H9 (cell line): ENCODE results near the gene LGALS4. TPM values are rescaled to one million over a fixed set of nuclear protein-coding genes. Genes with fewer than 3 reads are reported as not detected.
"Not testable (repeated sequence)": the region's sequence is repeated elsewhere in the genome, so short reads cannot be mapped to it uniquely, and the experiment has no call there.

ENCODE experiments used
- DNase-seq: peaks from one replicate; pipeline ENCODE4 v3.0.0-alpha.2; 2017
- H2AFZ ChIP-seq: one replicate; pipeline ENCODE4 v1.6.1; 2013; ENCODE audit warnings: mild to moderate bottlenecking, low read length, control low read depth, moderate library complexity
- H2AK5ac ChIP-seq: 2 replicates; pipeline ENCODE4 v1.6.1; 2013; ENCODE audit warnings: low read length, control low read depth, mixed read lengths; ENCODE audit not compliant: insufficient read length
- H2BK120ac ChIP-seq: one replicate; pipeline ENCODE4 v1.6.1; 2013; ENCODE audit warnings: low read depth, mild to moderate bottlenecking, low read length, control low read depth, inconsistent platforms; ENCODE audit not compliant: poor library complexity, severe bottlenecking
- H2BK12ac ChIP-seq: 2 replicates; pipeline ENCODE4 v1.6.1; 2013; ENCODE audit warnings: low read length, control low read depth, mixed read lengths, low read depth; ENCODE audit not compliant: insufficient read length
- H2BK15ac ChIP-seq: 2 replicates; pipeline ENCODE4 v1.6.1; 2013; ENCODE audit warnings: low read depth, low read length, control low read depth
- H2BK20ac ChIP-seq: one replicate; pipeline ENCODE4 v1.6.1; 2013; ENCODE audit warnings: low read depth, mild to moderate bottlenecking, low read length, control low read depth, inconsistent platforms; ENCODE audit not compliant: poor library complexity, severe bottlenecking
- H2BK5ac ChIP-seq: 2 replicates; pipeline ENCODE4 v1.6.1; 2013; ENCODE audit warnings: low read length, control low read depth, mixed read lengths; ENCODE audit not compliant: insufficient read length
- H3K14ac ChIP-seq: 2 replicates; pipeline ENCODE4 v1.6.1; 2013; ENCODE audit warnings: low read length, control low read depth; ENCODE audit not compliant: insufficient read depth
- H3K18ac ChIP-seq: 2 replicates; pipeline ENCODE4 v1.6.1; 2013; ENCODE audit warnings: low read depth, mild to moderate bottlenecking, mixed read lengths, low read length, control low read depth; ENCODE audit not compliant: insufficient read length
- H3K23ac ChIP-seq: 2 replicates; pipeline ENCODE4 v1.6.1; 2013; ENCODE audit warnings: low read length, control low read depth, mixed read lengths, low read depth; ENCODE audit not compliant: insufficient read length
- H3K23me2 ChIP-seq: 2 replicates; pipeline ENCODE4 v1.6.1; 2013; ENCODE audit warnings: low read depth, mild to moderate bottlenecking, mixed read lengths, low read length, control low read depth; ENCODE audit not compliant: insufficient read length, poor library complexity, severe bottlenecking
- H3K27ac ChIP-seq: 2 replicates; pipeline ENCODE4 v1.5.1; 2013; ENCODE audit warnings: low read length, control low read depth, mixed read lengths, low read depth; ENCODE audit not compliant: insufficient read length
- H3K27me3 ChIP-seq: 2 replicates; pipeline ENCODE4 v1.6.1; 2013; ENCODE audit warnings: low read length, control low read depth, inconsistent platforms; ENCODE audit not compliant: insufficient read depth
- H3K4ac ChIP-seq: 2 replicates; pipeline ENCODE4 v1.6.1; 2013; ENCODE audit warnings: low read depth, mild to moderate bottlenecking, control low read depth, inconsistent platforms, low read length, moderate library complexity
- H3K4me1 ChIP-seq: 2 replicates; pipeline ENCODE4 v1.6.1; 2013; ENCODE audit warnings: low read length, control low read depth, inconsistent platforms; ENCODE audit not compliant: insufficient read depth
- H3K4me2 ChIP-seq: 2 replicates; pipeline ENCODE4 v1.6.1; 2013; ENCODE audit warnings: low read length, control low read depth, mixed read lengths; ENCODE audit not compliant: insufficient read length, insufficient read depth
- H3K56ac ChIP-seq: 2 replicates; pipeline ENCODE4 v1.6.1; 2013; ENCODE audit warnings: low read depth, mild to moderate bottlenecking, mixed read lengths, low read length, control low read depth; ENCODE audit not compliant: insufficient read length
- H3K79me1 ChIP-seq: 2 replicates; pipeline ENCODE4 v1.6.1; 2013; ENCODE audit warnings: low read depth, mild to moderate bottlenecking, moderate library complexity, low read length, control low read depth, inconsistent platforms; ENCODE audit not compliant: insufficient read depth, poor library complexity, severe bottlenecking
- H3K79me2 ChIP-seq: 2 replicates; pipeline ENCODE4 v1.6.1; 2013; ENCODE audit warnings: low read length, control low read depth, inconsistent platforms; ENCODE audit not compliant: insufficient read depth
- H3K9ac ChIP-seq: 2 replicates; pipeline ENCODE4 v1.6.1; 2013; ENCODE audit warnings: low read length, control low read depth, mixed read lengths; ENCODE audit not compliant: insufficient read length; ENCODE audit errors: extremely low read depth
- H3K9me3 ChIP-seq: one replicate; pipeline ENCODE4 v1.6.1; 2013; ENCODE audit warnings: low read depth, low read length, inconsistent platforms; ENCODE audit not compliant: control insufficient read depth
- H3T11ph ChIP-seq: one replicate; pipeline ENCODE4 v1.6.1; 2013; ENCODE audit warnings: mild to moderate bottlenecking, low read length, control low read depth, inconsistent platforms
- H4K20me1 ChIP-seq: one replicate; pipeline ENCODE4 v1.6.1; 2013; ENCODE audit not compliant: control insufficient read depth, insufficient read length, insufficient read depth
- H4K5ac ChIP-seq: 2 replicates; pipeline ENCODE4 v1.6.1; 2013; ENCODE audit warnings: low read depth, mild to moderate bottlenecking, mixed read lengths, low read length, control low read depth; ENCODE audit not compliant: insufficient read length
- H4K8ac ChIP-seq: replicated peaks from 2 replicates; pipeline ENCODE4 v1.6.1; 2013; ENCODE audit warnings: low read length, control low read depth, mixed read lengths, low read depth; ENCODE audit not compliant: insufficient read length
- H4K91ac ChIP-seq: 2 replicates; pipeline ENCODE4 v1.6.1; 2013; ENCODE audit warnings: low read depth, mild to moderate bottlenecking, moderate library complexity, mixed read lengths, low read length, control low read depth; ENCODE audit not compliant: insufficient read length
- H3K27ac Mint-ChIP-seq, 3 experiments: 2 replicates in 2 of 3; 3 replicates in 1 of 3; pipeline ENCODE4 v1.8.0; 2020 to 2021; ENCODE audit warnings: mixed read lengths in 3 of 3, mild to moderate bottlenecking in 1 of 3, moderate library complexity in 1 of 3
- H3K27me3 Mint-ChIP-seq: 2 replicates; pipeline ENCODE4 v1.8.0; 2021; ENCODE audit warnings: low read depth, mild to moderate bottlenecking, moderate library complexity, mixed read lengths
- H3K36me3 Mint-ChIP-seq, 3 experiments: 2 replicates in 2 of 3; 3 replicates in 1 of 3; pipeline ENCODE4 v1.8.0; 2020 to 2021; ENCODE audit warnings: low read depth in 3 of 3, mixed read lengths in 3 of 3; ENCODE audit not compliant: insufficient read depth in 1 of 3
- H3K4me1 Mint-ChIP-seq, 2 experiments: 2 replicates each; pipeline ENCODE4 v1.8.0; 2020; ENCODE audit warnings: mixed read lengths in 2 of 2
- H3K4me3 Mint-ChIP-seq, 2 experiments: 2 replicates in 1 of 2; 3 replicates in 1 of 2; pipeline ENCODE4 v1.8.0; 2020 to 2021; ENCODE audit warnings: mild to moderate bottlenecking in 2 of 2, mixed read lengths in 2 of 2, moderate library complexity in 1 of 2
- H3K9me3 Mint-ChIP-seq, 2 experiments: 2 replicates in 1 of 2; 3 replicates in 1 of 2; pipeline ENCODE4 v1.8.0; 2020; ENCODE audit warnings: mild to moderate bottlenecking in 2 of 2, mixed read lengths in 2 of 2, moderate library complexity in 1 of 2
- WGBS: extraction: QIAGEN DNeasy Blood & Tissue Kit; methylation state at CpG from one replicate; pipeline ENCODE4 v1.1.7; 2013; ENCODE audit warnings: missing lambda C conversion rate, low lambda C conversion rate, mixed read lengths; ENCODE audit not compliant: insufficient read length; ENCODE audit errors: extremely low coverage; 5-methylcytosine and 5-hydroxymethylcytosine counted together
- total RNA-seq: library from RNA; stranded (reverse); gene quantifications from 2 replicates; pipeline ENCODE4 v1.2.1, GENCODE V29; 2021
- TF ChIP-seq, protein P1 (sequence below): fragments of 200-600 bp; sonication (generic); conservative IDR thresholded peaks from 3 replicates; pipeline ENCODE4 v1.8.0; 2021; ENCODE audit warnings: antibody characterized with exemption, mild to moderate bottlenecking

The LGALS4 gene
- total RNA-seq, 1 experiment from 2014 or later, result 0.68 TPM

DNA sequence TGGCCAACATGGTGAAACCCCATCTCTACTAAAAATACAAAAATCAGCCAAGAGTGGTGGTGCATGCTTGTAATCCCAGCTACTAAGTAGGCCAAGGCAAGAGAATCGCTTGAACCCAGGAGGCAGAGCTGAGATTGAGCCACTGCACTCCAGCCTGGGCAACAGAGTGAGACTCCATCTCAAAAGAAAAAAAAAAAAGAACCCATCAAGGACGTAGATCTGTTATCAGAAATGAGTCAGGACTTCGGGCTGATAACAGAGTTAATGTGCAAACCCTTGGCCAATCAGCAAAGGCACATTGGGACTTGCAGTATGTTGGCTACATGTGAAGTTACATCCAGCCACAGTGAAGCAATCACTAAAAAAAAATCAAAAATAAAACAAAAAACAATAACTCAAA is 28.5 kb downstream of the LGALS4 start:
- peaks cover 3 to 9% of the 10 kb centered on the region in 2 experiments for H3K4me1 Mint-ChIP-seq
- Histone ChIP-seq H2AK5ac (no peak overlapping the region), H2BK12ac (no peak overlapping the region), H3K4me2 (no peak overlapping the region), H2BK5ac (no peak overlapping the region), H2AFZ (no peak overlapping the region), H3K4ac (no peak overlapping the region), H3K4me1 (no peaks in the 10 kb centered on the region), H2BK20ac (no peak overlapping the region), H3K27me3 (no peaks in the 10 kb centered on the region), H3K79me2 (no peaks in the 10 kb centered on the region), H3K9ac (no peak overlapping the region), H4K20me1 (no peaks in the 10 kb centered on the region), H3K14ac (no peak overlapping the region), H3K9me3 (no peaks in the 10 kb centered on the region), H3T11ph (no peak overlapping the region), H3K23me2 (no peaks in the 10 kb centered on the region), H4K91ac (no peak overlapping the region), H3K27ac (no peak overlapping the region), H3K56ac (no peak overlapping the region), H2BK15ac (no peak overlapping the region), H3K23ac (no peak overlapping the region), H4K8ac (no peak overlapping the region), H4K5ac (no peak overlapping the region), H3K18ac (no peak overlapping the region), H2BK120ac (no peak overlapping the region), H3K79me1 (no peaks in the 10 kb centered on the region)
- DNase-seq, result no peak
- no peak overlapping the region for H3K27ac Mint-ChIP-seq
- no peaks in the 10 kb centered on the region; a peak in 1 of 5 replicates for H3K9me3 Mint-ChIP-seq
- no peaks in the 10 kb centered on the region for H3K36me3 Mint-ChIP-seq
- TF ChIP-seq, protein P1, sequence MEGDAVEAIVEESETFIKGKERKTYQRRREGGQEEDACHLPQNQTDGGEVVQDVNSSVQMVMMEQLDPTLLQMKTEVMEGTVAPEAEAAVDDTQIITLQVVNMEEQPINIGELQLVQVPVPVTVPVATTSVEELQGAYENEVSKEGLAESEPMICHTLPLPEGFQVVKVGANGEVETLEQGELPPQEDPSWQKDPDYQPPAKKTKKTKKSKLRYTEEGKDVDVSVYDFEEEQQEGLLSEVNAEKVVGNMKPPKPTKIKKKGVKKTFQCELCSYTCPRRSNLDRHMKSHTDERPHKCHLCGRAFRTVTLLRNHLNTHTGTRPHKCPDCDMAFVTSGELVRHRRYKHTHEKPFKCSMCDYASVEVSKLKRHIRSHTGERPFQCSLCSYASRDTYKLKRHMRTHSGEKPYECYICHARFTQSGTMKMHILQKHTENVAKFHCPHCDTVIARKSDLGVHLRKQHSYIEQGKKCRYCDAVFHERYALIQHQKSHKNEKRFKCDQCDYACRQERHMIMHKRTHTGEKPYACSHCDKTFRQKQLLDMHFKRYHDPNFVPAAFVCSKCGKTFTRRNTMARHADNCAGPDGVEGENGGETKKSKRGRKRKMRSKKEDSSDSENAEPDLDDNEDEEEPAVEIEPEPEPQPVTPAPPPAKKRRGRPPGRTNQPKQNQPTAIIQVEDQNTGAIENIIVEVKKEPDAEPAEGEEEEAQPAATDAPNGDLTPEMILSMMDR, result no peak
- no peak overlapping the region for H3K4me3 Mint-ChIP-seq
- no CpG with 5 or more reads among the region's 3 CpGs for WGBS
- peaks cover 22% of the 10 kb centered on the region for H3K27me3 Mint-ChIP-seq

DNA sequence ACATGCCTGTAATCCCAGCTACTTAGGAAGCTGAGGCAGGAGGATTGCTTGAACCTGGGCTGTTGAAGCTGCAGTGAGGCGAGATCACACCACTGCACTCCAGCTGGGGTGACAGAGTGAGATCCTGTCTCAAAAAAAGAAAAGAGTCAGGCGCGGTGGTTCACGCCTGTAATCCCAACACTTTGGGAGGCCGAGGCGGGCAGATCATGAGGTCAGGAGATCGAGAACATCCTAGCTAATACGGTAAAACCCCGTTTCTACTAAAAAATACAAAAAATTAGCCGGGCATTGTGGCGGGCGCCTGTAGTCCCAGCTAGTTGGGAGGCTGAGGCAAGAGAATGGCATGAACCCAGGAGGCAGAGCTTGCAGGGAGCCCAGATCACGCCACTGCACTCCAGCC is 30.5 kb downstream of the LGALS4 start:
- H3K79me2 ChIP-seq, DNase-seq, H3K4me2 ChIP-seq, H4K91ac ChIP-seq, H3K9me3 ChIP-seq, H2BK5ac ChIP-seq, H3K79me1 ChIP-seq, H3K27ac ChIP-seq, H3K4ac ChIP-seq, H3T11ph ChIP-seq, H4K8ac ChIP-seq, H3K36me3 Mint-ChIP-seq, H3K9ac ChIP-seq, H3K4me1 Mint-ChIP-seq, H2BK12ac ChIP-seq, H3K27ac Mint-ChIP-seq, H3K4me1 ChIP-seq, H3K4me3 Mint-ChIP-seq, H3K56ac ChIP-seq, H2BK20ac ChIP-seq, H3K9me3 Mint-ChIP-seq, H3K14ac ChIP-seq, H4K20me1 ChIP-seq, H3K23ac ChIP-seq, H2AK5ac ChIP-seq, H2BK15ac ChIP-seq, H4K5ac ChIP-seq, H3K23me2 ChIP-seq, H3K27me3 ChIP-seq, H3K18ac ChIP-seq, H2AFZ ChIP-seq, H2BK120ac ChIP-seq: not testable (repeated sequence)
- H3K27me3 Mint-ChIP-seq, result peaks cover 24% of the 10 kb centered on the region
- WGBS, result no CpG with 5 or more reads among the region's 13 CpGs
